Esophagus muscularis mucosa (tissue), 3 donors: Measurements from ENCODE around the gene NXT1.

ENCODE experiments used
- CTCF ChIP-seq, 3 experiments: fragments of 200-600 bp in 2 of 3; fragments of 450-650 bp in 1 of 3; sonication (generic) in 2 of 3; IDR thresholded peaks; one replicate each; pipeline ENCODE4 v1.5.1; 2017 to 2019; ENCODE audit warnings: antibody characterized with exemption in 3 of 3, mild to moderate bottlenecking in 2 of 3, moderate library complexity in 1 of 3
- POLR2A ChIP-seq: fragments of 450-650 bp; IDR thresholded peaks from one replicate; pipeline ENCODE4 v1.6.1; 2017; ENCODE audit warnings: antibody characterized with exemption, moderate library complexity, mild to moderate bottlenecking, low read depth

GRCh38 chr20:23313271-23313670, 37.3 kb upstream of the NXT1 start:
- TF ChIP-seq POLR2A (no peak), CTCF (IDR thresholded peaks at IDR 0.05) (no peak)
